ENCODE measurements around the gene SLC41A2. TPM values are rescaled to one million over a fixed set of nuclear protein-coding genes. Genes with fewer than 3 reads are reported as not detected.
"Not testable (repeated sequence)": the region's sequence is repeated elsewhere in the genome, so short reads cannot be mapped to it uniquely, and the experiment has no call there.

SLC41A2 gene
- 55.5 and 80.7 TPM in 2 replicates for total RNA-seq (2014; rRNA removed; shearing (Covaris generic))

GRCh38 chr12:104958001-104958804 is at the start of gene SLC41A2:
Gene SLC41A2, minus strand, starts transcription at chr12:104958290. Its CDS starts 29,763 bp downstream, at chr12:104928527.
- DNase-seq (ENCODE audit: low read depth): peak; percentile 94

GRCh38 chr12:105001476-105001875 is 43.4 kb upstream of the SLC41A2 start:
- DNase-seq (ENCODE audit: low read depth): no peak

DNA sequence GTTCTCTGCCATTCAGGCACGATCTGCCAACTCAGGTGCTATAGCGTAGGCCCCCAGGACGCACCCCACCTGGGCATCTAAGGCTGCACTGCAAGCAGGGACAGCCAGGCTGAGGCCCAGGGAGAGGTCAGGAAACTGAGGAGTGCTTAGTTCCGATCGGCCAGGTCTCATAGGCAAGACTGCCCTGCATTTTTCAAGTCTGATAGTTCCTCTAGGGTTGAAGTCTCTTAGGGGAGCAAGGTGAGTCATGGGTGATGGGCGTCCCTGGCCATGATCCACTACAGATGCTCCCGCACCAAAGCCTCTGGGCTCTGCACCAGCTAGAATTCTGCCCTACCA is 41.2 kb upstream of the SLC41A2 start:
- no peak for DNase-seq (ENCODE audit: low read depth)

DNA sequence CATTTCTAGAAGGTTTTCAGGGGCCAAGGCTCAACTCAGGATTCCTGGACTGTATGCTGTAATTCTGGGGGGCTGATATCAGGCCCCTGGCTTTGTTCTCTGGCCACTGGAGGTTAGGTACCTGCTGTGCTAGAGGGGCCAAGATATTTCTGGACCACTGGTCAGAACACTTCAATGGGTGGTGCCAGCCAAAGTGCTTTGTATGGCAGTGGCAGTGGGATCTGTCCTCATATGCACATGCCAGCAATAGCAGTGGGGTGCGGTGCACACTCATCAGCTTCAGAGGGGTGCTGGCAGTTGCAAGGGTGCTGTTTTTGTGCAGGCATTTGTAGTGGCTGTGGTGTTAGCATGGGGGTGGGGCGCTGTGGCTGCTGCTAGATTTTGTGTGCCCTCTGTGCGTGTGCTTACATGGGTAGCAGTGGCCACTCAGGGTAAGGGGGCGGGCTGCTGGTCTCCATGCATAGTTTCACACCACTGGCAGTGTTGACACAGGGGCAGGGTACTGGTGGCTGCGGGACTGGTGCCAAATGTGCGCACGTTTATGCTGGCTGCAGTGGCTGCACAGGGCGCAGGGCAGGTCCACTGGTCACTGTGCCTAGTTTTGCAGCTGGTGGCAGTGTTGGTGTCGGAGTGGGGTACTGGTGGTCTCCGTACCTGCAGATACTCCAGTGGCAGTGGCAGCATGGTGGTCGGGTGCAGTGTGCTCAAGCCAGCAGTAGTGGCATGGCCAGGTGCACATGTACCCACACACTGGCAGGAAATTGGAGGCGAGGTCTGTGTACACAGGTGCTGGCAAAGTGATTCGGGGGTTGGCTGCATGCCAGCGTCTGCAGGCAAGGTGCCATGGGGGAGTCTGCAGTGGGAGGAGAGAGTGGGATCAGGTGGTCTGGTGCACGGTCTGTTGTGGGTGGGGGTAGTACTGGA is 40.6 kb upstream of the SLC41A2 start:
- DNase-seq (ENCODE audit: low read depth): no peak

DNA sequence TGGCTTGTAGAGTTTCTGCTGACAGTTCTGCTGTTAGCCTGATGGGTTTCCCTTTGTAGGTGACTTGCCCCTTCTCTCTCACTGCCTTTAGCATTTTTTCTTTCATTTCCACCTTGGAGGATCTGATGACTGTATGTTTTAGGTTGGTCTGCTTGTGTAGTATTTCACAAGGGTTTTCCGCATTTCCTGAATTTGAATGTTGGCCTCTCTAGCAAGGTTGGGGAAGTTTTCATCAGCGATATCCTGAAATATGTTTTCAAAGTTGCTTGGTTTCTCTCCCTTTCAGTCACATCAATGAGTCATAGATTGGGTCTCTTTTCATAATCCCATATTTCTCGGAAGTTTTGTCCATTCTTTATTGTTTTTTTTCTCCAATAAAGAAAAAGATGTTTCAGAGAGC is 39.5 kb upstream of the SLC41A2 start:
- DNase-seq (ENCODE audit: low read depth): no peak

GRCh38 chr12:104994336-104994735 is 36.2 kb upstream of the SLC41A2 start:
- no peak for DNase-seq (ENCODE audit: low read depth)

DNA sequence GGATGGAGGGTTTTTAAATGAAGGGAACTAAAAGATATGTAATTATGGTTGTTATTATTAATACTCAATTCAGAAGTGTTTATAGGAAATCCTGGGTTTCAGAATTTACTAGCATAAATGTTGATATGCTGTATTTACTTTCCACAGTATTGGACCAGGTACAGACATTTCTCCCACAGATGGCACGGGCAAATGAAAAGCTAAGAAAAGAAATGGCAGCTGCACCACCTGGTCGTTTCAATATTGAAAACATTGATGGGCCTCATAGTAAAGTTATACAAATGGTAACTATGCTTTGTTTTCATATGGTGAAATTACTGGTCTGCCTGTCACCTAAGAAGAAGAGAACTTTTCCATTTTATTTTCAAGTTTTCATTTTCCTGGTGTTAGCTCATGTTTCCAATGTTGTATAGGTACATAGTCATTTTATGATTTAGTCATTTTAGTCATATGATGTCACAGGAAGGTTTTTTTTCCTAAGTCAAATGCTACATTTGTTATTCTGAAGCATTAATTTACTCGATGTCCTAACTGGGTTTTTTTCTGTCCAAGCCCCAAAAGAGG is 33.6 kb upstream of the SLC41A2 start:
- no peak for DNase-seq (ENCODE audit: low read depth)

DNA sequence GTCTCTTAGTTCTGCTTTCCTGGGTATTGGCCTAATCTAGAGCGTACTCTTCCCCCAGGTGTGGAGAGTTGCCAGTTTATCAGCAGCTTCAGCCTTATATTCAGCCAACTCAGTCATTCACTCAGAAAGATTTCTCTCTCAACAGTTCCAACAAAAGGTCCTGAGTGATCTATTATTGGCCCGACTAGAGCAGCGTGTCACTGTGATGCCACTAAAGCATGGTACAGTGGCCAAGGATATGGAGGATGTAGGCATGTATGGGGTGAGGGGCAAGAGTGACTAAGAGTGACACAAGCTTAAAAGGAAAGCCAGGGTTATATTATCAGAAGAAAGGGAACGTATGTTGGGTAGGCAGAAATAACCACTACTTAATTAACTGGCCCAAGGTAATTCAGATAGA is 32.9 kb upstream of the SLC41A2 start:
- no peak for DNase-seq (ENCODE audit: low read depth)

- peak; percentile 96 for DNase-seq (ENCODE audit: low read depth)
Observed at GRCh38 chr12:104986022-104986941, 28.2 kb upstream of the SLC41A2 start, which contains the start of gene NOPCHAP1. Gene NOPCHAP1, plus strand, starts transcription at chr12:104986316. Its CDS starts 37 bp downstream, at chr12:104986353.

- no peak for DNase-seq (ENCODE audit: low read depth)
Observed at GRCh38 chr12:104985206-104985605, 27.1 kb upstream of the SLC41A2 start.

GRCh38 chr12:104977688-104978087 is 19.6 kb upstream of the SLC41A2 start:
- DNase-seq (ENCODE audit: low read depth): not testable (repeated sequence)

- no peak for DNase-seq (ENCODE audit: low read depth)
Observed at GRCh38 chr12:104976703-104977102, 18.6 kb upstream of the SLC41A2 start.

DNA sequence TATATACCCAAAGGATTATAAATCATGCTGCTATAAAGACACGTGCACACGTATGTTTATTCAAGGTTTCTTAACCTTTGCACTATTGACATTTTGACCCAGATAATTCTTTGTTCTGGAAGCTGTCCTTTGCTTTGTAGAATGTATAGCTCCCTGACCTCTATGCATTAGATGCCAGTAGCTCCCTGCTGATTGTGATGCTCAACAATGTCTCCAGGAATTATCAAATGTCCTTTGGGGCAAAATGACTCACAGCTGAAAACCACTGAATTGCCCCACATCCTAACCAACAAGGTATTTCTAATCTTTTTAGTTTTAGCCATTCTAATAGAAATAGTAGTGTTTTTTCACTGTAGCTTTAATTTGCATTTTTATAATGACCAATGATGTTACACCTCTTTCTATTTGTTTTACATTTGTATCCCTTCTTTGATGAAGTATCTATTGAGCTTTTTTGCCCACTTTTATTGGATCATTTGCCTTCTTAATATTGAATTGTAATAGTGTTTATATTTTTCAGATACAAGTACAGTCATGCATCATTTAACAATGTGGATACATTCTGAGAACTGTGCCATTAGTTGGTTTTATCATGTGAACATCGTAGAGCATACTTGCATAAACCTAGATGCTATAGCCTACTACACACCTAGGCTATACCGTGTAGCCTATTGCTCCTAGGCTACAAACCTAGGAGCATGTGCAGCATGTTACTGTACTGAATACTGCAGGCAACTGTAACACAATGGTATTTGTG is 17.7 kb upstream of the SLC41A2 start:
- peak; percentile 63 for DNase-seq (ENCODE audit: low read depth)

DNA sequence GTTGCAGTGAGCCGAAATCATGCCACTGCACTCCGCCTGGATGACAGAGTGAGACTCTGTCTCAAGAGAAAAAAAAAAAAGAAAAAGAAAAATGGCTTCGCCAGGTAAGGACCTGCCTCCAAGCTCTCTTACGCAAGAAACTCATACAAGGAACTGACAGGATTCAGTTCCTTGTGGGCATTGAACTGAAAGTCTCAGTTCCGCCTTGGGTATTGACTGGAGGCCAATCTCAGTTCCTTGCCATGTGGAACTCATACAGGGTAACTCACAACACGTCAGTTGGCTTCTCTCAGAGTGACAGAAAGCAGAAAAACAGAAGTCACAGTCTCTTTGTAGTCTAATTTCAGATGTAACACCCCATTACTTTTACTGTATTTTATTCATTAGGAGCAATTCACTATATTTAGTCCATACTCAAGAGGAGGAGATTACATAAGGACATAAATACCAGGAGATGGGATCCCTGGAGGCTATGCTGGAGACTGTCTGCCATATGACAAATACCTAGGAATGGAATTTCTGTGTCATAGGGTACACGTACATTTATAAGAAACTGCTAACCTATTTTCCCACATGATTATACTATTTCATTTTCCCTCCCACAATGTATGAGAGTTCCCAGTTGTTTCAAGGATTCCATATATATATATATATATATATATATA is 16.7 kb upstream of the SLC41A2 start:
- peak; percentile 30 for DNase-seq (ENCODE audit: low read depth)

DNA sequence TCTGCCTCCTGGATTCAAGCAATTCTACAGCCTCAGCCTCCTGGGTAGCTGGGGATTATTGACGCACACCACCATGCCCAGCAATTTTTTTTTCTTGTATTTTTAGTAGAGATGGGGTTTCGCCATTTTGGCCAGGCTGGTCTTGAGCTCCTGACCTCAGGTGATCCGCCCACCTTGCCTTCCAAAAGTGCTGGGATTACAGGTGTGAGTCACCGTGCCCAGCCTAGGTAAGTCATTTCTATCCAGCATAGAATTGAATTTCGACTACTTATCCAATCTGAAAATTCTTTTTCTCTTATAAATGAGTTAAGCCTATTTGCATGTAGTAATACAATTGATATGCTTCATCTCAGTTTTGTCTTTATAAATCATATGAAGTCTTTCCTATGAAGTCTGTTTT is 15.2 kb upstream of the SLC41A2 start:
- no peak for DNase-seq (ENCODE audit: low read depth)

DNA sequence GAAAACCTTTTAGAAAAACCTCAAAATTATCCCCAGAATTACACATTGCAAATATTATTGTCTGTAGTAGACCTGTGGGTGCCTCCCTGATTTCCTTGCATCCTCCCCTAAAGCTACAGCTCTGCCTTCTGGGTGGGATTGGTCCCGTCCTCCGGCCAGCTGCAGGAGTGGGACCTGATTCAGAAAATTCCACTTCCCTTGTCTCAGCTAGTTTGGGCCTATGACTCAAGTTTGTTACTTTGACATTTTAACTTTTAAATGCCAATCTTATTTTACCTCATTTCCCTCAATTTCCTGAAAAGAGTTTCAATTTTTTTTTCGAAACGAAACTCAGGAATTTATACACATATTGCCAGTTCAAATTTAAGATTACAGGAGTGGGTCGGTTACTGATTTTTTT is 13.2 kb upstream of the SLC41A2 start:
- no peak for DNase-seq (ENCODE audit: low read depth)

DNA sequence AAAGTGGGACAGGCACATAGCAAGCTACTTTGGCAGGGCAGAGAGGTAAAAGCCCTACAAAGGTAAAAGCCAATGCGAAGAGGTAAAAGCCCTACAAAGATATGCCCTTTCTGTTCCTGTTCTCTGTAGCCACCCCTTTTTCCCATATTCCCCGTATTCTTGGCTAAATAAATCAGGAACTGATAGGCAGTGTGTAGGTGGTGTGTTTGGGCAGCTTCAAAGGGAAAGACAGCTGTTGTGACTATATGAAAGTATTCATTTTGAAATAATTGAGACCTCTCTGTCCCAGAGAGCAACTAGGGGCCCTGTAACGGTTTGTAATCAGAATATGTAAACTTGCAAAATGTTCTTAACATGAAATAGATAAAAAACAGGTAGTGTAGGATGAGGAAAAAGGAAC is 11.3 kb upstream of the SLC41A2 start:
- no peak for DNase-seq (ENCODE audit: low read depth)

DNA sequence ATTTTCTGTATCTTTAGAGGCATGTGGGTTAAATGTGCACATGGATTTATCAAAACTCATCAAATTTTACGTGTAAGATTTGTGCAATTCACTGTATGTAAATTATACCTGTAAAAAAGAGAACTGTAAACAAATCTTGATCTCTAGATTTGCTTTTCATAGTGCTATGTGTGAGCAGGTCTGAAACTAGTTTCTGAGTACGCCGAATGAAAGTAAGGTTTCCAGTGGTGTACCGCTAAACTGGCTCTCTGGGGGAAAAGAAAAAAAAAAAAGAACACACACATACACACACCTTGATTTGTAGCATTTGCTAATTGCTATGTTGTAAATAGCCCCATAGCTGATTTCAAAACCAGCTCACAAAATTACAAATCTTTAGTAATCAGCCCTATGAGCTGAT is 8.6 kb upstream of the SLC41A2 start:
- DNase-seq (ENCODE audit: low read depth): no peak

- no peak for DNase-seq (ENCODE audit: low read depth)
Observed at GRCh38 chr12:104964856-104965205, 6.7 kb upstream of the SLC41A2 start.
